Nephron progenitor cell (in vitro differentiated cells): ENCODE data around the gene ABHD14A.

Experiments used
- DNase-seq: peaks from one replicate; pipeline ENCODE4 v3.0.0; 2021
- H3K27ac Mint-ChIP-seq: 2 replicates; pipeline ENCODE4 v1.8.0; 2021; ENCODE audit warnings: mild to moderate bottlenecking, moderate library complexity, mixed read lengths
- H3K27me3 Mint-ChIP-seq: 2 replicates; pipeline ENCODE4 v1.8.0; 2021; ENCODE audit warnings: mild to moderate bottlenecking, low read depth, mixed read lengths; ENCODE audit not compliant: poor library complexity
- H3K36me3 Mint-ChIP-seq: 2 replicates; pipeline ENCODE4 v1.8.0; 2021; ENCODE audit warnings: low read depth, mixed read lengths
- H3K4me1 Mint-ChIP-seq: 2 replicates; pipeline ENCODE4 v1.8.0; 2021; ENCODE audit warnings: mixed read lengths
- H3K4me3 Mint-ChIP-seq: 2 replicates; pipeline ENCODE4 v1.8.0; 2021; ENCODE audit warnings: mild to moderate bottlenecking, moderate library complexity, mixed read lengths
- H3K9me3 Mint-ChIP-seq: 2 replicates; pipeline ENCODE4 v1.8.0; 2021; ENCODE audit warnings: mild to moderate bottlenecking, moderate library complexity, mixed read lengths
- CTCF ChIP-seq: fragments of 200-600 bp; sonication (generic); IDR thresholded peaks from 2 replicates; pipeline ENCODE4 v1.5.0; 2021; ENCODE audit warnings: antibody characterized with exemption

Gene ABHD14A

GRCh38 chr3:52001443-52001974, 26.6 kb downstream of the ABHD14A start:
- peaks cover 30% of the 10 kb centered on the region for H3K27me3 Mint-ChIP-seq
- H3K36me3 Mint-ChIP-seq, result no peaks in the 10 kb centered on the region
- no peak overlapping the region for H3K27ac Mint-ChIP-seq
- no peaks in the 10 kb centered on the region for H3K9me3 Mint-ChIP-seq
- DNase-seq, result peak; percentile 93
- H3K4me1 Mint-ChIP-seq, result peaks cover 68% of the 10 kb centered on the region
- no peak overlapping the region for H3K4me3 Mint-ChIP-seq
- TF ChIP-seq CTCF, result peak; percentile 92

GRCh38 chr3:52002748-52003147, 27.9 kb downstream of the ABHD14A start:
- no peaks in the 10 kb centered on the region for H3K9me3 Mint-ChIP-seq
- no peak overlapping the region for H3K27ac Mint-ChIP-seq
- H3K27me3 Mint-ChIP-seq, result peaks cover 30% of the 10 kb centered on the region
- no peak for DNase-seq
- TF ChIP-seq CTCF, result no peak
- H3K4me3 Mint-ChIP-seq, result no peak overlapping the region
- peaks cover 67% of the 10 kb centered on the region for H3K4me1 Mint-ChIP-seq
- H3K36me3 Mint-ChIP-seq, result no peaks in the 10 kb centered on the region

DNA sequence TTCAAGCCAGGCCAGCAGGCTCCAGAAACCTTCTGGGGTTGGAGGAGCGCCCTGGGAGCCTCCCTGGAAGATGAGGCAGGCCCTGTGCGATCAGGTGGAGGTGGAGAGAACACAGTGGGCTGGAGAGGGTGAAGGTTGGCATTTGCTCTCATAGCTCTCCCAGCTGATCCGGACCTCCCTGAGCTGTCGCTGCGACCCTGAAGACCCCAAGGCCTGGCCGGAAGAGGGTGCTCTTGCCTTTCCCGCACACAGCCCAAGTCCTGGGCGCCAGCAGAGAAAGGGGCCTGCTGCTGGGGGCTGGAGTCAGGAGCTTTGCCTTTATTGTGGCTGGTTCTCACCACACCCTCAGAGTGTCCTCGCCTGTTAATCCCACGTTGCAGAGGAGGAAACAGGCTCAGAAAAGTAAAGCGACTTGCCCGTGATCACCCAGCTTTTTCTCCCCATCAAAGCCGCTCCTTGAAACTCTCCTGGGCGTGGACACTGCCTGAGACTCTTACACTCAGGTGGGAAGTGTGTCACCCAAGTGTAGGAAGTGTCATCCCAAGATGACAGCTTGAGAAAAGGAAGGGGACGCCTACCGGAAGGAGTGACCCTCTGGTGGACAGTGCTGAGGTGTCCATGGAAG, 29.4 kb downstream of the ABHD14A start:
- Mint-ChIP-seq H3K4me3 (no peak overlapping the region), H3K27ac (no peak overlapping the region), H3K4me1 (peaks cover 57% of the 10 kb centered on the region), H3K27me3 (peaks cover 25% of the 10 kb centered on the region), H3K36me3 (no peaks in the 10 kb centered on the region), H3K9me3 (no peaks in the 10 kb centered on the region)
- TF ChIP-seq CTCF, result peak; percentile 60
- DNase-seq, result peak; percentile 76

DNA sequence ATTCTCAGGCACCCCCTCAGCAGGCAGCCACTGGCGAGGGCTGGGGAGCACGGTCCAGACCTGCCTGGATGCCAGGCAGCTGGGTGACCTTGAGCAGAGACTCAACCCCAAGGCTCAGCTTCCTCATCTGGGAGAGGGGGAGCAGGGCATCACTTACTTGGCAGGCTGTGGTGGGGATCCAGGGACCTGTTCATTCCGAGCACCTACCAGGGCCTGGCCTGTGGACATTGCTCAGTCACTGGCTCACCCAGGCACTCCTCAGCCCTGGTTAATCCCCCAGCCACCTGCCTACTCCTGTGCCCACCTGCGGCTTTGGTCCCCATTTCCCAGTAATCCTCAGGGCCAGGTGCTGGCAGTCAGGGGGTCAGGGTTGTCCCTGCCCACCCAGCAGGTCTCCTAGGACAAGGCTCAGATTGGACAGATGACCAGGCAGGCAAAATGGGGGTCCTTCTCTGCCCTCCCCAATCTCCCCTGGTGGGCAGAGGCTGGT, 30.1 kb downstream of the ABHD14A start:
- no peak overlapping the region for H3K27ac Mint-ChIP-seq
- peaks cover 25% of the 10 kb centered on the region for H3K27me3 Mint-ChIP-seq
- DNase-seq, result no peak
- H3K4me1 Mint-ChIP-seq, result peaks cover 57% of the 10 kb centered on the region
- TF ChIP-seq CTCF, result no peak
- H3K4me3 Mint-ChIP-seq, result peak overlapping the region; percentile 47
- no peaks in the 10 kb centered on the region for H3K36me3 Mint-ChIP-seq
- no peaks in the 10 kb centered on the region for H3K9me3 Mint-ChIP-seq

GRCh38 chr3:52005571-52005986, 30.7 kb downstream of the ABHD14A start:
- H3K4me1 Mint-ChIP-seq, result peaks cover 57% of the 10 kb centered on the region
- no peak for TF ChIP-seq CTCF
- H3K4me3 Mint-ChIP-seq, result peak overlapping the region; percentile 47
- no peaks in the 10 kb centered on the region for H3K9me3 Mint-ChIP-seq
- H3K27me3 Mint-ChIP-seq, result peaks cover 23% of the 10 kb centered on the region
- peak; percentile 77 for DNase-seq
- H3K27ac Mint-ChIP-seq, result peak overlapping the region; percentile 42
- H3K36me3 Mint-ChIP-seq, result no peaks in the 10 kb centered on the region
